ENCODE results near the gene PXT1.

GRCh38 chr6:36488221-36488620 lies 45.6 kb upstream of the PXT1 start:
- TF ChIP-seq, protein P1, sequence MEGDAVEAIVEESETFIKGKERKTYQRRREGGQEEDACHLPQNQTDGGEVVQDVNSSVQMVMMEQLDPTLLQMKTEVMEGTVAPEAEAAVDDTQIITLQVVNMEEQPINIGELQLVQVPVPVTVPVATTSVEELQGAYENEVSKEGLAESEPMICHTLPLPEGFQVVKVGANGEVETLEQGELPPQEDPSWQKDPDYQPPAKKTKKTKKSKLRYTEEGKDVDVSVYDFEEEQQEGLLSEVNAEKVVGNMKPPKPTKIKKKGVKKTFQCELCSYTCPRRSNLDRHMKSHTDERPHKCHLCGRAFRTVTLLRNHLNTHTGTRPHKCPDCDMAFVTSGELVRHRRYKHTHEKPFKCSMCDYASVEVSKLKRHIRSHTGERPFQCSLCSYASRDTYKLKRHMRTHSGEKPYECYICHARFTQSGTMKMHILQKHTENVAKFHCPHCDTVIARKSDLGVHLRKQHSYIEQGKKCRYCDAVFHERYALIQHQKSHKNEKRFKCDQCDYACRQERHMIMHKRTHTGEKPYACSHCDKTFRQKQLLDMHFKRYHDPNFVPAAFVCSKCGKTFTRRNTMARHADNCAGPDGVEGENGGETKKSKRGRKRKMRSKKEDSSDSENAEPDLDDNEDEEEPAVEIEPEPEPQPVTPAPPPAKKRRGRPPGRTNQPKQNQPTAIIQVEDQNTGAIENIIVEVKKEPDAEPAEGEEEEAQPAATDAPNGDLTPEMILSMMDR (IDR thresholded peaks at IDR 0.05) = no peak
- no peak for TF ChIP-seq POLR2A (IDR thresholded peaks at IDR 0.05)

All from vagina (tissue), 2 donors.